H1 (cell line): Measurements from ENCODE around the gene SLC66A2. TPM values are rescaled to one million over a fixed set of nuclear protein-coding genes. Genes with fewer than 3 reads are reported as not detected.

Experiments
- CTBP2 ChIP-seq: IDR thresholded peaks from 2 replicates; pipeline ENCODE4 v1.7.0; 2011; ENCODE audit warnings: borderline replicate concordance, mild to moderate bottlenecking, moderate library complexity, mixed read lengths, low read length; ENCODE audit not compliant: insufficient read depth, insufficient read length
- TBP ChIP-seq: IDR thresholded peaks from 2 replicates; pipeline ENCODE4 v1.6.1; 2011; ENCODE audit warnings: low read depth, low read length, improper control_type of control experiment
- polyA plus RNA-seq, 7 experiments: library from polyadenylated mRNA; depleted of rRNA in 3 of 7; stranded (reverse) in 5 of 7; unstranded in 2 of 7; fragments of >200 nt in 5 of 7; fragments of 200-250 nt in 2 of 7; gene quantifications; 1 replicate in 5 of 7; 2 replicates in 1 of 7; 4 replicates in 1 of 7; pipeline versions ENCODE4 v1.2.1 to v1.2.3, GENCODE V29; 2011 to 2013; ENCODE audit warnings: missing spikeins in 2 of 7, mixed read lengths in 2 of 7
- total RNA-seq: library from RNA; stranded (reverse); fragmentation: NEBNext Ultra II Directional; extraction: Animal tissue kit (Norgen Biotek cat#: 25700); gene quantifications from 2 replicates; pipeline ENCODE4 v1.2.1, GENCODE V29; 2021

Gene SLC66A2
- total and polyA plus RNA-seq, 2 of the 8 experiments (the other 6 are each of a cell fraction or from before 2014, with no cell fraction given): 15.0 to 18.9 TPM

DNA sequence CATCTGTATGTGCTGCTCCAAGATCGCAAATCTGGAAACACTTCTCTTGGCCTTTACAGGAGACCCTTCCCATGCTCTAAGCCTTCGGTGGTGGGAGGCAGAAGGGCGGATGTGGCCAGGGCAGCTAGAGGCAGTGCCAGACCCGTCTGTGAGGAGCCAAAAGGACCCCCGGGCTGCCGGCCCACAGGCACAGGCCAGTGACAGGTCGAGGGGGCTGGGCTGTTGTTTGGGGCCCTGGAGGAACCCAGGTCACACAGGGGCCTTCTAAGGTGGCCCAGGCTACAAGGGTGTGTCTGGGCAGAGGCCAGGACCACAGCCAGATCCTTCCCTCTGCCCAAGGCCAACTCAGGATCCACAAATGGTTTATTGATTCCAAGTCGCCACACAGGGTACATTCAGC is 49.4 kb downstream of the SLC66A2 start (continued):
- TF ChIP-seq CTBP2 (no peak), TBP (no peak)
